Measurements from ENCODE around the gene FNDC3B.

FNDC3B gene

DNA sequence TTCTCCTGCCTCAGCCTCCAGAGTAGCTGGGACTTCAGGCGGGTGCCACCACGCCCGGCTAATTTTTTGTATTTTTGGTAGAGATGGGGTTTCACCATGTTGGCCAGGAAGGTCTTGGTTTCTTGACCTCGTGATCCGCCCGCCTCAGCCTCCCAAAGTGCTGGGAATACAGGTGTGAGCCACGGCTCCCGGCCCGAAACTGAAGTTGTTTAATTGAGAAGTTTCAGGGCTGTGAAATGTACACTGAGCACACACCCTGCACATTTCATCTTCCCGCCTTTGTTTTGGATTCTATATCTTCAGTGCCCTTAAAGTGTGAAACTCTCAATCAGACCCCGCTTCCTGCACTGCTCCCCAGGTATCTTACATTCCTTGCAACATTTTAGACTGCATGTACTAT is 149.1 kb downstream of the FNDC3B start:
- no peak overlapping the region for H3K4me3 ChIP-seq (ENCODE audit: low read depth, low read length, poor library complexity, severe bottlenecking)
- H3K27ac ChIP-seq (ENCODE audit: low read depth, low read length, poor library complexity, severe bottlenecking) = no peak overlapping the region
- no peaks in the 10 kb centered on the region for H3K36me3 ChIP-seq (ENCODE audit: insufficient read depth, low read length)
- no peak overlapping the region for H2AFZ ChIP-seq (ENCODE audit: low read length)
- H3K4me2 ChIP-seq (ENCODE audit: low read length) = no peak overlapping the region
- H3K4me1 ChIP-seq (ENCODE audit: insufficient read depth, low read length, severe bottlenecking) = no peaks in the 10 kb centered on the region
- H3K27me3 ChIP-seq (ENCODE audit: insufficient read depth, low read length) = no peaks in the 10 kb centered on the region
- no peaks in the 10 kb centered on the region for H3K79me2 ChIP-seq (ENCODE audit: insufficient read depth, low read length)
- H3F3A ChIP-seq (ENCODE audit: insufficient read depth, low read length) = no peaks in the 10 kb centered on the region
- H3K9ac ChIP-seq (ENCODE audit: low read length) = no peak overlapping the region
- H3K9me2 ChIP-seq (ENCODE audit: low read depth, low read length) = no peaks in the 10 kb centered on the region
- H3K9me3 ChIP-seq (ENCODE audit: low read length) = no peaks in the 10 kb centered on the region
- no peak for TF ChIP-seq EZH2 (IDR thresholded peaks at IDR 0.05; ENCODE audit: borderline replicate concordance, low read length)
- TF ChIP-seq, protein P1, sequence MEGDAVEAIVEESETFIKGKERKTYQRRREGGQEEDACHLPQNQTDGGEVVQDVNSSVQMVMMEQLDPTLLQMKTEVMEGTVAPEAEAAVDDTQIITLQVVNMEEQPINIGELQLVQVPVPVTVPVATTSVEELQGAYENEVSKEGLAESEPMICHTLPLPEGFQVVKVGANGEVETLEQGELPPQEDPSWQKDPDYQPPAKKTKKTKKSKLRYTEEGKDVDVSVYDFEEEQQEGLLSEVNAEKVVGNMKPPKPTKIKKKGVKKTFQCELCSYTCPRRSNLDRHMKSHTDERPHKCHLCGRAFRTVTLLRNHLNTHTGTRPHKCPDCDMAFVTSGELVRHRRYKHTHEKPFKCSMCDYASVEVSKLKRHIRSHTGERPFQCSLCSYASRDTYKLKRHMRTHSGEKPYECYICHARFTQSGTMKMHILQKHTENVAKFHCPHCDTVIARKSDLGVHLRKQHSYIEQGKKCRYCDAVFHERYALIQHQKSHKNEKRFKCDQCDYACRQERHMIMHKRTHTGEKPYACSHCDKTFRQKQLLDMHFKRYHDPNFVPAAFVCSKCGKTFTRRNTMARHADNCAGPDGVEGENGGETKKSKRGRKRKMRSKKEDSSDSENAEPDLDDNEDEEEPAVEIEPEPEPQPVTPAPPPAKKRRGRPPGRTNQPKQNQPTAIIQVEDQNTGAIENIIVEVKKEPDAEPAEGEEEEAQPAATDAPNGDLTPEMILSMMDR (IDR thresholded peaks at IDR 0.05; ENCODE audit: low read length) = no peak
- H4K20me1 ChIP-seq (ENCODE audit: insufficient read depth, low read length) = no peaks in the 10 kb centered on the region

DNA sequence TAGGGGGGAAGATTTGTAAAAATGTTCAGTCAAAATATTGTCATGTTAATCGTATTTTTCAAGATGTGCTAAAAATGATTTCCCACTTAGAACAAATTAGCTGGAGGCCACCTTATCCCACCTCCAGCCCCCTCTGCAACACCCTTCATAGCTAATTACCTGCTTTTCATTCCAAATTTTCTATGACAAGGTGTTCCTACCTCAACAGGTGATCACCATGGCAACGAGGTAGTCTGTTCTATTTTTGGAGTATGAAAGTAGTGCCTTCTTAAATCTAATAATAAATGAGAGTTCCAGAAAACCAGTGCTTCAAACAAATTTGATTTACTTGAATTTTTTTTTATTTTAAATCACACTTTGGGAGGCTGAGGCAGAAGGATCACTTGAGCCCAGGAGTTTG is 149.8 kb downstream of the FNDC3B start:
- no peaks in the 10 kb centered on the region for H3K36me3 ChIP-seq (ENCODE audit: insufficient read depth, low read length)
- no peaks in the 10 kb centered on the region for H3K79me2 ChIP-seq (ENCODE audit: insufficient read depth, low read length)
- no peaks in the 10 kb centered on the region for H3F3A ChIP-seq (ENCODE audit: insufficient read depth, low read length)
- no peak overlapping the region for H3K27ac ChIP-seq (ENCODE audit: low read depth, low read length, poor library complexity, severe bottlenecking)
- H3K9me3 ChIP-seq (ENCODE audit: low read length) = no peaks in the 10 kb centered on the region
- no peak for TF ChIP-seq EZH2 (IDR thresholded peaks at IDR 0.05; ENCODE audit: borderline replicate concordance, low read length)
- TF ChIP-seq, protein P1 (IDR thresholded peaks at IDR 0.05; ENCODE audit: low read length) = no peak
- no peaks in the 10 kb centered on the region for H4K20me1 ChIP-seq (ENCODE audit: insufficient read depth, low read length)
- no peak overlapping the region for H3K4me2 ChIP-seq (ENCODE audit: low read length)
- H3K4me1 ChIP-seq (ENCODE audit: insufficient read depth, low read length, severe bottlenecking) = no peaks in the 10 kb centered on the region
- H3K4me3 ChIP-seq (ENCODE audit: low read depth, low read length, poor library complexity, severe bottlenecking) = no peak overlapping the region
- H2AFZ ChIP-seq (ENCODE audit: low read length) = no peak overlapping the region
- no peaks in the 10 kb centered on the region for H3K27me3 ChIP-seq (ENCODE audit: insufficient read depth, low read length)
- H3K9me2 ChIP-seq (ENCODE audit: low read depth, low read length) = no peaks in the 10 kb centered on the region
- H3K9ac ChIP-seq (ENCODE audit: low read length) = no peak overlapping the region

DNA sequence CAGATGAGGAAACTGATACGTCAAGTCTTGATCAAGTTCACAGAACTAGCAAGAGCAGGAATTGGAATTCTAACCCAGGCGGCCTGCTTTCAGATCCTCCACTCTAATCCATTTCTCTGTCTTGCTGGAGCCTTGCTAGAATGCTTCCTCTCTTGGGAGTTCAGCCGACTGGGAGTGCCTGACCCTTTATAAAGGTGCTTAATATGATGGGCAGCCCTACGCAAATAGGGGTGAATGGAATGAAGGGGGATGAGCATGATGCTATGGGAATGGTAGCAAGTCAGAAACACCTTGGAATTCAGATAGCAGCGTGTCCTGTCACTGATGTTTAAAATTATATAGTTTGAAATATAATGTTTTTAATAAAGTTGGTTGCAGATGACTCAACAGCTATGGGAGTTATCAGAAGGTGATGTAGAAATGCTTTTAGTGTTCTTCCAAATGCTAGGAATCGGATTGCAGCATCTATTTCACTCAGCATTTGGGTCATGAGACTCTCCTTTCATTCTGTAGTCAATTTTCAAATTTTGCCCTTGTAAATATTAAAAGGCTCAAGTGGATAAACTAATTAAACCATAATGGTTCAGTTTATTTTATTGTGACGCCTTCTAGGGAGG is 150.7 kb downstream of the FNDC3B start:
- no peaks in the 10 kb centered on the region for H3K9me3 ChIP-seq (ENCODE audit: low read length)
- H3K9ac ChIP-seq (ENCODE audit: low read length) = no peak overlapping the region
- no peaks in the 10 kb centered on the region for H3K9me2 ChIP-seq (ENCODE audit: low read depth, low read length)
- no peak overlapping the region for H3K4me2 ChIP-seq (ENCODE audit: low read length)
- no peaks in the 10 kb centered on the region for H3K79me2 ChIP-seq (ENCODE audit: insufficient read depth, low read length)
- TF ChIP-seq, protein P1 (IDR thresholded peaks at IDR 0.05; ENCODE audit: low read length) = no peak
- TF ChIP-seq EZH2 (IDR thresholded peaks at IDR 0.05; ENCODE audit: borderline replicate concordance, low read length) = no peak
- H3K4me3 ChIP-seq (ENCODE audit: low read depth, low read length, poor library complexity, severe bottlenecking) = no peak overlapping the region
- H3K36me3 ChIP-seq (ENCODE audit: insufficient read depth, low read length) = no peaks in the 10 kb centered on the region
- H2AFZ ChIP-seq (ENCODE audit: low read length) = no peak overlapping the region
- H3F3A ChIP-seq (ENCODE audit: insufficient read depth, low read length) = no peaks in the 10 kb centered on the region
- no peaks in the 10 kb centered on the region for H3K27me3 ChIP-seq (ENCODE audit: insufficient read depth, low read length)
- H4K20me1 ChIP-seq (ENCODE audit: insufficient read depth, low read length) = no peaks in the 10 kb centered on the region
- no peaks in the 10 kb centered on the region for H3K4me1 ChIP-seq (ENCODE audit: insufficient read depth, low read length, severe bottlenecking)
- no peak overlapping the region for H3K27ac ChIP-seq (ENCODE audit: low read depth, low read length, poor library complexity, severe bottlenecking)

Measured in OCI-LY1 (cell line).